ENCODE data around the gene TEX54.

GRCh38 chr11:62875698-62876478 is 43.2 kb upstream of the TEX54 start:
- no peak for TF ChIP-seq POLR2AphosphoS5 (IDR thresholded peaks at IDR 0.05; ENCODE audit: borderline replicate concordance, low read depth, low read length)
- no peak for TF ChIP-seq EZH2 (IDR thresholded peaks at IDR 0.05)
